GM20431 (cell line): Measurements from ENCODE around the gene HOXA9.

Experiments used
- in situ Hi-C: fragments of 300-500 bp; cut with MseI, MboI; formaldehyde crosslinking; loops from one replicate; pipeline ENCODE4 v1.15.0; 2020; ENCODE audit warnings: low sequenced_read_pairs; ENCODE audit not compliant: unreplicated experiment

The HOXA9 gene

GRCh38 chr7:27189997-27190748, 24.8 kb upstream of the HOXA9 start:
- in situ Hi-C loops = no loop called here

DNA sequence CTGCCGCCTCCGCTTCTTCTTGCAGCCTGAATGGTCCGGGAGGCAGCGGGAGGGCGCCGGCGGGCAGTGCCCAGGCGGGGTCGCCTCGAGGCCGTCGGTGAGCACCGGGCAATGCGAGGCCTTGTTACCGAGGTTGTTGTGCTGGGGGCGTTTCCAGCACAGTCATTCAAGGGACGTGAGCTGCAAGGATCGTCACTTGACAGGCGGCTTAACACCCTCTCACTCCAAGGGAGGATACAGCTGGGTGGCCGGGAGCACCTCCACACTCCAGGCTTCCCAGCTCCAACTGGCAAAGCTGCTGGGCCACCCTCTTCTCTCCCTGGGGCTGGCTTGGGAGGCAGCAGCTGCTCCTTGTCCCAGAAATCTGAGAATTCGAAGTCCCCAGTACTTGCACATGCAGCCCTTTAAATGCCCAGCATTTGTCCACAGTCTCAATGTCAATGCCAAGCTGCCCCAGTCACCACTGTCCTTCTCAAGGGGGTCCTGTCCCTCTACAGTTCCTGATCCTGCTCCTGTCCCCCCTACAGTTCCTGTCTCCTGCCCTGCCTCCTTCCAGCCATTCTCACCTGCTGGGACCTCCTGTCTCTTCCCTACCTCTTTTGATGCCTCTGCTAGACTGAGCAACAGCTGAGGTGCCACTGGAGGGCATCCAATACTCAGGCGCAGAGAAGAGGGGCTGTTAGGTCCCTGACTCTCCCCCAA, 24.1 kb upstream of the HOXA9 start:
- in situ Hi-C loops = no loop called here

DNA sequence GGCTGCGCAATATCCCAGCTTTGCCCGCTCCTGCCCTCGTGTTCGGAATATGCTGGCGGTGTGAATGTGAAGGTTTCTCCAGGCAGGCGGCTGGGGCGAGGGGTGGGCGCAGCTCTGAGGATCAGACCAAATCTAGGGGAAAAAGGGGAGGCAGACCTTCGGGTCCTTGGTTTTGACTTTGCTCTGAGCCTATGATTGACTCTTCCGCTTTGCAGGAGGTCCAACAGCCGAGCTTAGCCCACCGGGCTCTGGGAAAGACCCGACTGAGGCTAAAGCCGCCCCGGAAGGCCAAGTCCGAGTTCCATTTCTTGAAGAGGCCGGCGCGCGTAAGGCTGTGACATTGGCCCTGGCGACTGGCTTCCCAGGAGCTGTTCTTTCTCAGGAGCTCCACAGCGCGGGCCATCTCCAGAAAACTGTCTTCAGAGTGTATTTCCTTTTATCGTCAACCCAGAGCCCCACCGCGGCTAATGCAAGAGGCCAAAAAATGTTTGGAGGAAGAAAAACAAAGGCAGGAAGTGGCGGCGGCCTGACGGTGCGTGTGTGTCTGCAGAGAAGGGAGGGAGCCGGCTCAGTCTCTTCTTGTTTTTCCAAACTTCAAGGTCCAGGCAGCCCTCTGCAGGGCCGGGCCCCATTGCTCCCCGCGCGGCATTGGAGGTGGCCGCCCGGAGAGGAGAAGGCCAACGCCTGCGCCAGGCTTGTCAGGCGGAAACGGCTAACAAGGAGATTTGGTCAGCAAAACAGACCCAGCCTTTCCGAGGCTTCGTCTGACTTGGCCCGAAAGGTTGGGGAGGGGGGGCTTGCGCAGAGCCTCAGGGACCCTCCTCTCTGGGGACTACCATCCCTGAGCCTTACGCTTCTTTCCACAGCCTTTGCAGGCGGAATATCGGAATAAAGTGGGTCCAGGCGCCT, 23.3 kb upstream of the HOXA9 start:
- in situ Hi-C loops = no loop called here

DNA sequence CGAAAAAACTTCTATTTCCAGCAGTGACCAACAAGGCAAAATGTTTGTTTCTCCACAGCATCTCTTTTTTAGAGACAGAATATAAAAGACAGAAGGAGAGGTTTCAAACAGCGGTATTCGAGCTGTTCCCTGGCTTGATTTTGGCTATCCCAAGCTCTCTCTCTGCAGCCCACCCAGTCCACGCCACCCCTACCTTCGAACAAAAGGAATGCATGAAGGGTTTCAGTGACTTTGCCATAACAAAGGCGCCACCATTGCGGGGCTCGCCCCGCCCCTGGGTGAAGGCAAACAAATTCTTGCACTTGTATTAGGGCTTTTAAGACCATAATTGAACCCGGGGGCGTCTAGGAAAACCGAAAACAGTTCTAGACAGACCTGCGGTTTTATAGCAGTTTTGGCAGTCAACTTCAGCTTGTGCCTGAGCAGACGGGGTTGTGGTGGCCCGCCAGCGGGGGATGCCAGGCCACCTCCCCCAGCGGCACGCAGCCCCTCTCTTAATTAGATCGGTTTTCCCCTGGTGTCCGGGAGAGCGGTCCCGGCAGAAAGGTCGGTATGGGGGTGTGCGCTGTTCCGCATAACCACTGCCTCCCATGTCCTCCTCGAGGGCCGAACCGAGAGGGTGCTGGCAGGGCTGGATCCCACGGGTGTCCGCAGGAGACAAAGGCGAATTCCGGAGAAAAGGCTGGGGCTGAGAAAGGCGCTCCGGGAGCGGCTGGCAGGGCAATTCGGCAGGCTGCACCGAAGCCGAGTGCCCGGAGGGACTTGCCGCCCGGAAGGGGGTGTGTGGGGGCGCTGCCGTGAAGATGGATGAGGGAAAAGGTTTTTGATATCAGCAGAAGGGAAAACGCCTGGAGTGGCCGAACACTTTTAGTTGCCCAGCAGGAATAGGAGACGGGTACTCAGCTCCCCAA, 22.4 kb upstream of the HOXA9 start:
- in situ Hi-C loops = no loop called here

GRCh38 chr7:27186668-27187474, 21.5 kb upstream of the HOXA9 start:
- in situ Hi-C loops = no loop called here

DNA sequence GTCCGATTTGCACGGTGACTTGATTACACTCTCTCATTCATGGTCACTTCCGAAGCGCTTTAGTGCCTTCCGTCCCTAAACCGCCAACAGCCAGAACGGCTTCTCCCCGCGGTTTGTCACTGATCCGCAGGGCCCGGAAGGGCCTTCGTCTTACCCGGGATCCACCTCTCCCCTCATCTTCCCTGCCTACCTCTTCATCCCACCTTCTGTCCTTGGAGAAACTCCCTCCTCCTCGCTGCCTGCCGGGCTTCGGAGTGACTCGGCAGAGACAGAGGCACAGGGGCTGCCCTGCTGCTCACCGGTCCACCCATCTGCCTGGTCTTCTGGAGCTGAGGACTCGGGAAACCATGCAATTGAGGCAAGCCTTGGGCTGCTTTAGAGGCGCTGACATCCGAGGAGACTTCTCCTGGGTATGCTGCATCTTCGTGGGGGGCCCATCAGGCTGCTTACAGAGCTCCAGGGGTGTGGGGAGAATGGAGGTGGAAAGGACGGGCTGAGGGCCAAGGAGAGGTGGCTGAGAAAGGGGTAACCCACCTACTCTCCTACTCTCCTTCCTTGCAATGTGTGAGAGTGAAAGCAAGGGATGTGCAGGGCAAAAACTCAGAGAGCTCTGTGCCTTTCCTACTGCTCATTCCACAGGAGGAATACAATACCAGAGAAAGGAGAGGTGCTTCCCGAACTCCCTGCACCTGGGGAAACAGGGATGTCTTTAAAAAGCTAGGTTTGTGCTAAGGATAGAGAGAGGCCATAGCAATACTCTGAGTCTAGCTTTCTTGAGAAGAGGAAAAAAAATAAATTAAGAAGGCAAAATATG, 20.7 kb upstream of the HOXA9 start:
- in situ Hi-C loops = no loop called here

DNA sequence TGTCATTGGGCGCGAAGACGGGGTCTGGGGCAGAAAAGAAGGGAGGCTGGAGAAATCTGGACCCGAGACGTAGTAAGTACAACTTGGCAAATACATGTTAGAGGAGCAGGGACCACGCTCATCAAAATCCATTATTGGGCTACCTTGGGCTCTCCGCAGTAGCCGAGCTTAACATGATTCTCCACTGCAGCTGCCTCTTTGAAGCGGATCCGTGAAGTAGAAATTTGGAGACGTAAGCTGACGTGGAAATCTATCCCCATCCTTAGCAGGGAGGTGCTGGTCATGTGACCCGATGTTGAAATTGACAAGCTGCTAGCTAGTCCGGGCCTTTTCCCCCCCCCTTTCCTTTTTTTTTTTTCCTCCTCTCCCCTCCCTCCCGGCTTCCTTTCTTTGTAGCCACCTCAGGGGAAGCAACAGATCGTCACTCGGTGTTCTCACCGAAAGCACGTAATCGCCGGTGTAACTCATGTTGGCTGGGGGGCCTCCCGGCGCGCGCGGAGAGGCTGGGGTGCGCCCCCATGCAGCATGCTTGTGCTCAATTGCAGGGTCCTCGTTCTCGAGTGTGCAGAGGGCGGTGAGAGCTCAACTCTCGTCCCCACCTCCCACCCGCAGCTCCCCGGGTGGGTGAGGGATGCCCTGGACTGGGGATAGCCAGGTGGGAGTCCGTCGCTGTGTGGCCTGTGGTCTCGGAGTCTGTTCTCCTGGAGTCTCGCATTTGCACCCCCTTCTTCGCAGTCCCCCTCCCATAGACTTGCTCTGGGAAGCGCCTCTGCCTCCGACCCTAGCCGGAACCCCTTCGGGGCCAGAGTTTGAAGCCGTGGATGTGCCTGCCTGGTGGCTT, 19.9 kb upstream of the HOXA9 start, which contains the start of gene HOXA11:
Gene HOXA11 (minus strand): TSS at position 220 of the 841 bp plus-strand sequence. CDS start 88 bp downstream, at position 132.
- in situ Hi-C loops = no loop called here

DNA sequence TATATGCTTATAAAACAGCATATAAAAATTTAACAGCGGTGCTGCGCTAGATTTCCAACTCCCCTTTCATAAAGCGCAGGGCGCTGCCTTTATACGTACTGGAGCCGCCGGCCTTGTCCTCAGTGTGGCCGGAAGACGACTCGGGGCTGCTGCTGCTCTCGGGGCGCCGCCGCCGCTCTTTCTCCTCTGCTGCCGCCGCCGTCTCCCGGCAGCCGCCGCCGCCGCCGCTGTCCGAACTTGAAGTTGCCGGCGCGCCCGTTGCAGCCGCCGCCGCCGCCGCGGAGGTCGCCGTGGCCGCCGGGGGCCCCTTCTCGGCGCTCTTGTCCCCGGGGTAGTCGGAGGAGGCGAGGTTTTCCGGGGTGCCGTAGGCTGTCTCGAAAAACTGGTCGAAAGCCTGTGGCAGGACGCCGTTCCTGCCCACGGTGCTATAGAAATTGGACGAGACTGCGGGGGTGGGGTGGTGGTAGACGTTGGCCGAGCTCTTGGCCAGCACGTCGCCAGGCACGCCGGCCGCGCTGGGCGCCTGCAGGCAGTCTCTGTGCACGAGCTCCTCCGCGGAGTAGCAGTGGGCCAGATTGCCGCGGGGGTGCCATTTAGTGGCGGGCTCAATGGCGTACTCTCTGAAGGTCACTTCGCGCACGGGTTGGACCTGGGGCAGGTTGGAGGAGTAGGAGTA, 19.1 kb upstream of the HOXA9 start:
- in situ Hi-C loops = no loop called here

GRCh38 chr7:27183682-27184336, 18.5 kb upstream of the HOXA9 start:
- in situ Hi-C loops = no loop called here

- in situ Hi-C loops = no loop called here
Measured at GRCh38 chr7:27182861-27183681, 17.7 kb upstream of the HOXA9 start.

- in situ Hi-C loops = no loop called here
Measured at GRCh38 chr7:27182285-27182841, 17.0 kb upstream of the HOXA9 start.

GRCh38 chr7:27181795-27182275, 16.5 kb upstream of the HOXA9 start:
- in situ Hi-C loops = no loop called here

DNA sequence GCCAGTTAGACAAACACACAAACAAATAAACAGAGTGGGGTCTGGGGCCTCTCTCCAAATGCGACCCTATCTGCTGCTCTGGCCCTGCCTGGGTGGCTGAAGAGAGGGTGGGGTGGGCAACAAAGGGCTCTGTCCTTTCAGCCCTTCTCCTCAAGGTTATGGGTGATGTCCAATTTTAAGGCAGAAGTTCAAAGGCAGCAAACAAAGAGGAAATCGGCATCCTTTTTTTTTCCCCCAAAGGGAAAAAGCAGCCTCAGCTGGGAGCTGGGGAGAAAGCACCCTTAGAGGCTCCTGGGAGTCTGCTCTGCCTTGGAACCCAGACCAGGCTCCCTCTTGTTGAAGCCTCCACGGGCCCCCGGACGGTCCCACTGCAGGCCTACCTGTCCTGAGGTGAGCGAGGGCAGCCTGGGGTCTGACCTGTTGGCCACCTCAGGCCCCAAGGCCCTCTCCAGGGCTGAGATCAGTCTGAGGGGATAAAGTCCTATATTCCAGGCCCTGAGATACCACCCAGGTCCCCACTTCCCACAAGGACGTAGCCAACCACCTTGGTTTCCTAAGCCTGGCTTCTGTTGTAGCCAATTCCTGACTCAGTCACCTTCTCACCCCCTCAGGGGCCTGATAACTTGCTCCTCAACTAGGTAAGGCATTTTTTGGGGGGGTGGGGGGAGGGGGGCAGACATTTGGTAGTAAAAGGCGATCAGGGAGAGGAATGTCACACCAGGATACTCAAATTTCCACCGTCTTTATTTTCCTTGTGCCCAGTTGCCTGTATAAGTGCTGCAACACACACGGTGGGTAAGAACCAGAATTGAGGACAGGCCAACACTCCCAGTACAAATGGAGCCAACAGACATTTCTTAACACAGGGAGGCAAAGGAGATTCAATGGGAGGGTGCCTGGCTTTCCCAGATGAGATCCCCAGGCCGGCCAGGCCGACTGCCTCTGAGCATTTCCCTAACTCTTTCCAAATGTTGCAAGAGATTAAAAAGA, 15.4 kb upstream of the HOXA9 start:
- in situ Hi-C loops = no loop called here
